Measurements from ENCODE around the gene MACF1. TPM values are rescaled to one million over a fixed set of nuclear protein-coding genes. Genes with fewer than 3 reads are reported as not detected.

Gene MACF1
- total RNA-seq, 2 donors from 2014 or later, result 154 to 355 TPM

DNA sequence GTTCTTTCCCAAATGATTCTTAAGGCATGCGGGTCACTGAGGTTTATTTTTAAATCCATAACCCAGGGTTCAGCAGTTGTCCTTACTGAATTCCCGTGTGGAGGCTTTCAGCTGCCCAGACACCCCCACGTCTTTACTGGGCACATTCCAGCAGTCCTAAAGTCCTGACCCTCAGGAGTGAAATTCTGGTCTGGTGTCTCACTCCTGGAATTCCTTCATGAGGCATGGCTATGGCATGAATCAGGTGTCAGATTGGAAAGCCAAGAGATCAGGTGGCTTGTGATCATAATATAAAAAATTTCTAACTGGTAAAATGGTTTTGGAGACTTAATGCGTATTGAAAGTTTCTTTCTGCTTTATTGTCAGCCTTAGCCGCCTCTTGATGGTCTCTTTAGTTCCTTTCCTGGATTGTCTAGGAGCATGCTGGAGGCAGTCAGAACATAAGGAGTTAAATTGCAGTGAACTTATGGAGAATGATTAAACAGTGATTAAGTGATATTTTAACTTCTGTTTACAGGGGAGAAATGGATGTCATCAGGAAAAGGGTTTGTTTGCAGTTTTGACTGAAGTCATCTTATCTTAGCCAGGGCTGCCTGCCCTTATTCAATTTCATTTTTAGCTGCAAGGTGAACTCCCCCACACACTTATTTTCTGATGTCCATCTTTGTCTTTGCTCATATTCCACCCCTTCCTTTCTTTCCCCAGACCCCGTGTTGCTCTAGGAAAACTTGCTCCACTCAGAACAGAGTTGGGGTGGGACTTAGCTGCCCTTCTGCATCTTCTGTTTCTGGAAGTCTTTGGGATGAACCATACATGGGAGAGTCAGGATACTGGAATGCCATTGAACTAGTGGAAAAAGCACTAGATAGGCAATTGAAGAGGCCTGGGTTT is 25.7 kb upstream of the MACF1 start:
- no peak overlapping the region for H3K4me3 ChIP-seq
- intact Hi-C loops (cut with DNase I), result no loop called here
- H3K4me1 ChIP-seq (replicated peaks), result peaks cover 5% of the 10 kb centered on the region
- no peak overlapping the region for H3K27ac ChIP-seq
- 52% methylated on average over 6 of the region's 6 CpGs for WGBS
- no peaks in the 10 kb centered on the region for H3K36me3 ChIP-seq
- no peak for DNase-seq (ENCODE audit: low spot score)
- H3K27me3 ChIP-seq (replicated peaks; ENCODE audit: insufficient read depth), result no peaks in the 10 kb centered on the region
- TF ChIP-seq CTCF (IDR thresholded peaks at IDR 0.05) (no peak), POLR2A (IDR thresholded peaks at IDR 0.05) (no peak), POLR2AphosphoS5 (IDR thresholded peaks at IDR 0.05) (no peak)
- H3K9me3 ChIP-seq, result no peaks in the 10 kb centered on the region

DNA sequence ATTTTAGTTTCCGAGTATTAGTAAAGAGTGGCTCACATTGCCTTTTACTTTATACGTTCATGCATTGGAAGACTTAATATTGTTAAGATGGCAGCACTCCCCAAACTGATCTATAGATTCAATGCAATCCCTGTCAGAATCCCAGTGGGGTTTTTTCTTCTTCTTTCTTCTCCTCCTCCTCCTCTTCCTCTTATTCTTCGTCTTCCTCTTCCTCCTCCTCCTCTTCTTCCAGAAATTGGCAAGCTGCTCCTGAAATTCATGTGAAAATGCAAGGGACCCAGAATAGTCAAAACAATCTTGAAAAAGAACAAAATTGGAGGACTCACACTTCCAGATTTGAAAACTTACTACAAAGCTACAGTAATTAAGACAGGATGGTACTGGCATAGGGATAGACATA is 23.2 kb upstream of the MACF1 start:
- WGBS, result 87% methylated on average over 3 of the region's 3 CpGs

DNA sequence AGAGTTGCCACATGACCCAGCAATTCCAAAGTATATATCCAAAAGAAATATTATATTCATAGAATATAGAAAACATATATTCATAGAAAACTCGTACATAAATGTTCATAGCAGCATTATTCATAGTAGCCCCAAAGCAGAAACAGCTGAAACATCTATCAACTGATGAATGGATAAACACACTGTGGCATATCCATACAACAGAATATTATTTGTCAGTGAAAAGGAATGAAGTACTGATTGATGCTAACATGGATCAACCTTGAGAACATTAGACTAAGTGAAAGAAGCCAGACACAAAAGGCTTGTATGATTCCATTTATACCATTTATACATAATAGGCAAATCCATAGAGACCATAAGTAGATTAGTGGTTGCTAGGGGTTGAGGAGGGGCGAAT is 21.7 kb upstream of the MACF1 start:
- Histone ChIP-seq H3K4me1 (replicated peaks) (peaks cover 5% of the 10 kb centered on the region), H3K27ac (no peak overlapping the region)
- 91% methylated on average over 2 of the region's 2 CpGs for WGBS

More for the DNA sequence above, 23.2 kb upstream of the MACF1 start:
- Histone ChIP-seq H3K9me3 (no peaks in the 10 kb centered on the region), H3K36me3 (no peaks in the 10 kb centered on the region), H3K27ac (no peak overlapping the region), H3K27me3 (replicated peaks; ENCODE audit: insufficient read depth) (no peaks in the 10 kb centered on the region), H3K4me1 (replicated peaks) (peaks cover 5% of the 10 kb centered on the region), H3K4me3 (no peak overlapping the region)
- intact Hi-C loops (cut with DNase I), result no loop called here
- DNase-seq (ENCODE audit: low spot score), result no peak
- TF ChIP-seq CTCF (IDR thresholded peaks at IDR 0.05), result no peak
- TF ChIP-seq POLR2A (IDR thresholded peaks at IDR 0.05), result no peak
- no peak for TF ChIP-seq POLR2AphosphoS5 (IDR thresholded peaks at IDR 0.05)

DNA sequence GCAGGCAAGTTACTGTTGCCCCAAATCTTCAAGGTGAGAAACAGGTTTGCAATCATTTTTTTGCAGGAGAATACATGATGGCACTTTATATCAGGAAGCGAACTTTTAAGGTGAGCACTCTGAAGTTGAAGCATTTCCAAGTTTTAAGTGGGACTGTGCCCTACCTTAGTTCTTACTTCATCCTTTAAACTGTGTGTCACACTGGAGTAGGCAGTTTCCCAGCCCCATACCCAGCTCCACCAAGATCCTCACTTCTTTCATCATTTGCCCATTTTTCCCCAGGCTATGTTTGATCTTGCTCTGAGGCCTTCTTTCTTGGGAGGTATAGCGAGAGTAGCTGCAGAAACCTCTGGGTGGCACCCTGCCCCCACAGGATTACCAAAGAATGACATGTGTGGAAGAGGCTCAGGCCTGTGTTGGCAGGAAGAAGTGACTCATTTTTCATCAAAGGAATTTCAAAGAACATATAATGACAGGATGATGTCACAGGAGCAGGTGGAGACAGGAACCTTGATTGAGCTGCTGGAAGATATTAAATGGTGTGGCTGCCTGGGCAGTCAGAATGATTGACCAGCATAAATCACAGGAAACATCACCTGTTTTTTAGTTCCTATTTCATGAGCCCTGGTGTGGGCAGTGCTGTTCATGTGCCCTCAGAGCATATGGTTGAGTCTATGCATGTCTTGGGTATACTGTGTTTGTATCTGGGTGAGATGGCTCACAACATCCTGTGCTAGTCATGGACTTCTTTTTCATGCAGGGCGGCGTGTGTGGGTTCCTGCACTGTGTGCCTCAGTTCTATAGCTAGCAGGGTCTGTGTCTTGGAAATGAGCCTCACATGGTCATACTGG is 20.8 kb upstream of the MACF1 start:
- intact Hi-C loops (cut with DNase I), result no loop called here
- DNase-seq (ENCODE audit: low spot score), result peak; percentile 81
- H3K4me3 ChIP-seq, result no peak overlapping the region
- no peaks in the 10 kb centered on the region for H3K36me3 ChIP-seq
- TF ChIP-seq POLR2AphosphoS5 (IDR thresholded peaks at IDR 0.05), result peak; percentile 83
- no peak for TF ChIP-seq POLR2A (IDR thresholded peaks at IDR 0.05)
- peak in 3 of 4 experiments; percentile 18 to 72 (median 49) for TF ChIP-seq CTCF (IDR thresholded peaks at IDR 0.05)
- H3K9me3 ChIP-seq, result no peaks in the 10 kb centered on the region
- no peaks in the 10 kb centered on the region for H3K27me3 ChIP-seq (replicated peaks; ENCODE audit: insufficient read depth)
- WGBS, result 54% methylated on average over 4 of the region's 4 CpGs
- H3K27ac ChIP-seq, result peak overlapping the region; percentile 37
- no peaks in the 10 kb centered on the region for H3K4me1 ChIP-seq (replicated peaks)

More for the DNA sequence above, 21.7 kb upstream of the MACF1 start:
- intact Hi-C loops (cut with DNase I), result no loop called here
- Histone ChIP-seq H3K36me3 (no peaks in the 10 kb centered on the region), H3K4me3 (no peak overlapping the region), H3K27me3 (replicated peaks; ENCODE audit: insufficient read depth) (no peaks in the 10 kb centered on the region), H3K9me3 (no peaks in the 10 kb centered on the region)
- TF ChIP-seq POLR2A (IDR thresholded peaks at IDR 0.05) (no peak), POLR2AphosphoS5 (IDR thresholded peaks at IDR 0.05) (no peak), CTCF (IDR thresholded peaks at IDR 0.05) (no peak)
- DNase-seq (ENCODE audit: low spot score), result no peak

All from prostate gland (tissue), 2 donors.